Parathyroid adenoma (tissue), 2 donors: ENCODE data around the gene METTL1.

Experiments used
- H2AFZ ChIP-seq: fragments of 300-600 bp; sonication (generic); one replicate; pipeline ENCODE4 v1.7.0; 2017; ENCODE audit warnings: antibody characterized with exemption, mild to moderate bottlenecking
- H3K27ac ChIP-seq: fragments of 300-600 bp; sonication (generic); one replicate; pipeline ENCODE4 v1.7.0; 2017
- H3K27me3 ChIP-seq: fragments of 300-600 bp; sonication (generic); one replicate; pipeline ENCODE4 v1.7.0; 2017; ENCODE audit warnings: low read length; ENCODE audit not compliant: control insufficient read depth, insufficient read depth
- H3K36me3 ChIP-seq: fragments of 300-600 bp; sonication (generic); one replicate; pipeline ENCODE4 v1.7.0; 2017; ENCODE audit warnings: low read length; ENCODE audit not compliant: control insufficient read depth, insufficient read depth
- H3K4me1 ChIP-seq: fragments of 300-600 bp; sonication (generic); one replicate; pipeline ENCODE4 v1.7.0; 2017; ENCODE audit warnings: control low read depth
- H3K4me2 ChIP-seq: fragments of 300-600 bp; sonication (generic); one replicate; pipeline ENCODE4 v1.7.0; 2017; ENCODE audit warnings: low read length
- H3K4me3 ChIP-seq: fragments of 300-600 bp; sonication (generic); one replicate; pipeline ENCODE4 v1.7.0; 2017; ENCODE audit warnings: low read depth, low read length
- H3K79me2 ChIP-seq: fragments of 300-600 bp; sonication (generic); one replicate; pipeline ENCODE4 v1.7.0; 2017; ENCODE audit warnings: control low read depth
- H3K9ac ChIP-seq: fragments of 300-600 bp; sonication (generic); one replicate; pipeline ENCODE4 v1.7.0; 2017; ENCODE audit warnings: mild to moderate bottlenecking
- H3K9me3 ChIP-seq: fragments of 300-600 bp; sonication (generic); one replicate; pipeline ENCODE4 v1.7.0; 2017; ENCODE audit warnings: low read length; ENCODE audit not compliant: control insufficient read depth
- TF ChIP-seq, protein P1 (sequence below): fragments of 300-600 bp; sonication (generic); IDR thresholded peaks from one replicate; pipeline ENCODE4 v1.7.0; 2017; ENCODE audit warnings: antibody characterized with exemption, mild to moderate bottlenecking
- donor health status: primary hyperparathyroidism.

METTL1 gene

DNA sequence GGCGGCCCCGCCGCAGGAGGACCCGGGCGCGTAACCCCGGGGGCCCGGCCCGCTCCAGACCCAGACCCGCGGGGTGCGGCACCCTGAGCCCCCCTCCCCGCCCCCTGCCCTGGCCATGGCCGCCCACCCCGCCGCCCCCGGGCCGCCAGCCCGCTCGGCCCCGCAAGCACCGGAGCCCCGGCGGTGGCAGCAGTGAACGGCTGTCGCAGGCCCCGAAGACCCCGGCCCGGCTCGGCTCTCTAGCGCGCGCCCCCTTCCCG lies 16.8 kb downstream of the METTL1 start:
- peak overlapping the region; percentile 36 for H2AFZ ChIP-seq
- H3K4me2 ChIP-seq, result peak overlapping the region; percentile 24
- no peaks in the 10 kb centered on the region for H3K36me3 ChIP-seq
- H3K27ac ChIP-seq, result no peak overlapping the region
- peak overlapping the region; percentile 33 for H3K4me3 ChIP-seq
- H3K4me1 ChIP-seq, result peaks cover 9% of the 10 kb centered on the region
- H3K79me2 ChIP-seq, result peaks cover 5% of the 10 kb centered on the region
- H3K9ac ChIP-seq, result no peak overlapping the region
- H3K9me3 ChIP-seq, result no peaks in the 10 kb centered on the region
- H3K27me3 ChIP-seq, result no peaks in the 10 kb centered on the region
- TF ChIP-seq, protein P1, sequence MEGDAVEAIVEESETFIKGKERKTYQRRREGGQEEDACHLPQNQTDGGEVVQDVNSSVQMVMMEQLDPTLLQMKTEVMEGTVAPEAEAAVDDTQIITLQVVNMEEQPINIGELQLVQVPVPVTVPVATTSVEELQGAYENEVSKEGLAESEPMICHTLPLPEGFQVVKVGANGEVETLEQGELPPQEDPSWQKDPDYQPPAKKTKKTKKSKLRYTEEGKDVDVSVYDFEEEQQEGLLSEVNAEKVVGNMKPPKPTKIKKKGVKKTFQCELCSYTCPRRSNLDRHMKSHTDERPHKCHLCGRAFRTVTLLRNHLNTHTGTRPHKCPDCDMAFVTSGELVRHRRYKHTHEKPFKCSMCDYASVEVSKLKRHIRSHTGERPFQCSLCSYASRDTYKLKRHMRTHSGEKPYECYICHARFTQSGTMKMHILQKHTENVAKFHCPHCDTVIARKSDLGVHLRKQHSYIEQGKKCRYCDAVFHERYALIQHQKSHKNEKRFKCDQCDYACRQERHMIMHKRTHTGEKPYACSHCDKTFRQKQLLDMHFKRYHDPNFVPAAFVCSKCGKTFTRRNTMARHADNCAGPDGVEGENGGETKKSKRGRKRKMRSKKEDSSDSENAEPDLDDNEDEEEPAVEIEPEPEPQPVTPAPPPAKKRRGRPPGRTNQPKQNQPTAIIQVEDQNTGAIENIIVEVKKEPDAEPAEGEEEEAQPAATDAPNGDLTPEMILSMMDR, result no peak

DNA sequence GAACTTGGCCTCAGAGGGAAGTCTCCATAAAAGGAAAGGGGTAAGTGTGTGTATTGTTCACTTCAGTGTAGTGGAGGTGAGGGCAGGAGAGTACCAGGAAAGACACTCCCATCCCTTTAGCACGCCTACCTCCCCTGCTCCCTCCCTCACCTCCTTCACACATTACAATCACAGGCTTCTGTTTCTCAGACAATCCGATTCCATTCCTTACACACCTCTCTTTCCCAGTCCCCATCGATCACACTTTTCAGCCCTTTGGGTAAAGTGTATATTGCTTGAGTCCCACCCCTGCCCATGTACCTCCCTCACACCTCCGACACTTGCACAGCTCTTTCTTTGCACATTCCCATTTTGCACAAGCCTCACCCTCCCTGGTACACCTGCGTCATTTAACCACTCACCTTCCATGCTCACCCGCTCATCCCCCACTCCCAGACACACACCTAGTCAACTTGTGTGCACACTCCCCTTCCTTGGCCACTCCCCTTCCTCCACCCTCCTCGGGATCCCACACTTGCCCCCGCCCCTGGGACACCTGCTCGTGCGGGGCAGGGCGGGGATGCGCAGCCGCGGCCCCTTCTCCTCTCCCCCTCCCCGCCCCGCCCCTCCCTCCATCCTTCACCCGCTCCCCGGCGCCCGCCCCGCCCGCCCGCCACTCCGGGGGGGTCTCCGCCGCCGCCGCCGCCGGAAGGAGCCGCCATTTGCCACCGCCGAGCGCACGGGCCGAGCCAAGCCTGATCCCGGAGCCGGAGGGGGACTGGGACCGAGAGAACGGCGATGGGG lies 17.3 kb downstream of the METTL1 start, which contains the start of gene MARCHF9:
TSS of gene MARCHF9 (plus strand) at position 693 of the 783 bp plus-strand sequence. CDS start 426 bp downstream, outside the sequence.
- Histone ChIP-seq H3K4me1 (peaks cover 9% of the 10 kb centered on the region), H3K27ac (peak within 1 kb of the TSS; percentile 83)

DNA sequence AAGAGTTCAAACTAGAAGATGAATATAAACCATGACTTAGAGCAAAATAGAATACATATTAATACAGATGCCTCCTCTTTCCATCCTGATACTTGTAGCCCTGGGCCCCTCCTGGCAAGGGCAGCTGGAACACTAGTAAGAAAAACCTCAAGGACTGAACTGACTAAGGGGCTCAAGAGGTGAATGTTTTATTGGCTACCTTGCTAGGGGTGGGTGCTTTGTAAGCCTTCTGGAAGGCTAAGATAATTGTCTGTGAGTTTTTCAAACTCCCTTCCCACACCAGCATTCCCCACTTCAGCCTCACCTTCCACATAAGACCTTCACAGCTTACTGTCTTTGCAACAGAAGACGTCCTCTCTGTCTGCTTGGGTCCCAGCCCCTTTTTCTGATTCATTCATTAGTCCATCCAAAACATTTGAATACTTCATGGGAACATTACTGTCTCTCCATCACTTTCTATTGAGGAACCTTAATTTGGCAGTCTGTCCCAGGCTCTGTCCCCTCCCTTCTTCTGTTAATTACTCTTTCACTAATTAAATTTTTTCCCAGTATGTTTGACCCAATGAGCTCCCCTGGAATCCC lies 18.1 kb downstream of the METTL1 start:
- peaks cover 5% of the 10 kb centered on the region for H3K79me2 ChIP-seq
- H3K4me3 ChIP-seq, result no peak overlapping the region
- TF ChIP-seq, protein P1, result no peak
- H3K9me3 ChIP-seq, result no peaks in the 10 kb centered on the region
- H3K27me3 ChIP-seq, result no peaks in the 10 kb centered on the region
- H3K9ac ChIP-seq, result no peak overlapping the region
- no peaks in the 10 kb centered on the region for H3K36me3 ChIP-seq
- H3K4me2 ChIP-seq, result no peak overlapping the region
- peak overlapping the region; percentile 83 for H3K27ac ChIP-seq
- peak overlapping the region; percentile 78 for H2AFZ ChIP-seq
- peaks cover 9% of the 10 kb centered on the region for H3K4me1 ChIP-seq

More for the DNA sequence above, 17.3 kb downstream of the METTL1 start, which contains the start of gene MARCHF9:
- Histone ChIP-seq H3K4me3 (peak within 1 kb of the TSS; percentile 59), H3K4me2 (peak within 1 kb of the TSS; percentile 83), H3K36me3 (no peaks in the 10 kb centered on the region), H2AFZ (peak within 1 kb of the TSS; percentile 78), H3K27me3 (no peaks in the 10 kb centered on the region), H3K9me3 (no peaks in the 10 kb centered on the region), H3K9ac (peak within 1 kb of the TSS; percentile 43), H3K79me2 (peaks cover 5% of the 10 kb centered on the region)
- TF ChIP-seq, protein P1, result no peak

DNA sequence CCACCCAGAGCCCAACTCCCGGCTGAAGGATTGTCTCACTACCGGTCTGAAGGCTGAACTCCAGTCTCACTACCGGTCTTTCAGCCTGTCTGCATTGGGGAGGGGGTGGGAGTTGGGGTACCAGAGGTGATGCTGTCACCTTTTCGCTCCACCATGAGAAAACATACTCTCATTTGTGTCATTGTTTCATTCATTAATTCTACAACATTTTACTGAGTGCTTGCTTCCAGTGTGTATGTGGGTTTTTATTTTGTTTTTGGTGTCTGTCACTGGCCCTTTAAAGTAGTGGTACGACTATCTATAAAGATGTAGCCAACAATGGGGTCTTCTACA lies 19.3 kb downstream of the METTL1 start:
- H3K9me3 ChIP-seq, result no peaks in the 10 kb centered on the region
- TF ChIP-seq, protein P1, result no peak
- no peak overlapping the region for H3K9ac ChIP-seq
- peaks cover 9% of the 10 kb centered on the region for H3K4me1 ChIP-seq
- peak overlapping the region; percentile 83 for H3K27ac ChIP-seq
- peak overlapping the region; percentile 57 for H2AFZ ChIP-seq
- no peaks in the 10 kb centered on the region for H3K36me3 ChIP-seq
- H3K4me3 ChIP-seq, result peak overlapping the region; percentile 94
- peaks cover 5% of the 10 kb centered on the region for H3K79me2 ChIP-seq
- peak overlapping the region; percentile 66 for H3K4me2 ChIP-seq
- no peaks in the 10 kb centered on the region for H3K27me3 ChIP-seq
